Measurements from ENCODE around the gene LRRC75B. TPM values are rescaled to one million over a fixed set of nuclear protein-coding genes. Genes with fewer than 3 reads are reported as not detected.
"Not testable (repeated sequence)": the region's sequence is repeated elsewhere in the genome, so short reads cannot be mapped to it uniquely, and the experiment has no call there.

Gene LRRC75B
- total and polyA plus RNA-seq, 2 donors (not counting 3 experiments of a cell fraction or from before 2014, with no cell fraction given) = 8.9 to 15.0 TPM

DNA sequence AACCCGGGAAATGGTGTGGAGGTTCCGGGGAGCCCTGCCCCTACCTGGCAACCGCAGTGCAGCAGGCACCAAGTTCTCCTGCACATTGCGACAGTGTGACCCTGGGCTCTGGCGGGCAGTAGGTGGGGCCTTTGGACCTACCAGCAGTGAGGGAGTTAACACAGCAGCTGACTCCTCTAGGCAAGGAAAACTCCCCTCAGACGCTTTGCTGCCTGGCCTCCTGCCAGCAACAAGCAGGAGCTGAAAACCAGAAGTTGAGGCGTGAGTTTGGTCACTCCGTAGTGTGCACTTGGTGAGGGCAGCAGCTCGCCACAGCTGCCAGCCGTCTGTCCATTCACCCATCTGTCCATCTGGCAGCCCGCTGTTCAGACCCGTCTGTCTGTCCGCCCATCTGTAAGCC, 39.8 kb upstream of the LRRC75B start:
- H3K9ac ChIP-seq (replicated peaks; ENCODE audit: extremely low read depth, insufficient read depth, low read length); POLR2A ChIA-PET; H3K27ac ChIP-seq (ENCODE audit: insufficient read depth, low read depth, low read length); H3K36me3 ChIP-seq (ENCODE audit: control insufficient read depth in 2 of 2, extremely low read depth in 1 of 2, insufficient read depth in 2 of 2, low read length in 2 of 2); H3K4me3 ChIP-seq (replicated peaks in 1 of 3; ENCODE audit: insufficient read depth in 1 of 3, low read depth in 1 of 3, low read length in 3 of 3); BruUV-seq (replicated peaks); H4K20me1 ChIP-seq (replicated peaks; ENCODE audit: control insufficient read depth, extremely low read depth, insufficient read depth, low read length); H3K4me1 ChIP-seq (ENCODE audit: control insufficient read depth, extremely low read depth, insufficient read depth, low read length); H3K79me2 ChIP-seq (ENCODE audit: control insufficient read depth, insufficient read depth, low read length); CTCF ChIA-PET; dilution Hi-C loops (cut with MboI; ENCODE audit: extremely low pct_ligation_motif_present, low sequenced_read_pairs); intact Hi-C loops (cut with micrococcal nuclease); H2AFZ ChIP-seq (ENCODE audit: low read depth, low read length); H3K9me3 ChIP-seq (replicated peaks; ENCODE audit: control insufficient read depth, insufficient read depth, low read length); H3K9me1 ChIP-seq (replicated peaks; ENCODE audit: control insufficient read depth, extremely low read depth, insufficient read depth, low read length); H3K27me3 ChIP-seq (ENCODE audit: control insufficient read depth in 2 of 2, insufficient read depth in 2 of 2, low read length in 2 of 2); H3K4me2 ChIP-seq (ENCODE audit: insufficient read depth, low read length): not testable (repeated sequence)
- FAIRE-seq = peak; percentile 28
- DNase-seq (ENCODE audit: low read depth, low spot score) = peak; percentile 9

DNA sequence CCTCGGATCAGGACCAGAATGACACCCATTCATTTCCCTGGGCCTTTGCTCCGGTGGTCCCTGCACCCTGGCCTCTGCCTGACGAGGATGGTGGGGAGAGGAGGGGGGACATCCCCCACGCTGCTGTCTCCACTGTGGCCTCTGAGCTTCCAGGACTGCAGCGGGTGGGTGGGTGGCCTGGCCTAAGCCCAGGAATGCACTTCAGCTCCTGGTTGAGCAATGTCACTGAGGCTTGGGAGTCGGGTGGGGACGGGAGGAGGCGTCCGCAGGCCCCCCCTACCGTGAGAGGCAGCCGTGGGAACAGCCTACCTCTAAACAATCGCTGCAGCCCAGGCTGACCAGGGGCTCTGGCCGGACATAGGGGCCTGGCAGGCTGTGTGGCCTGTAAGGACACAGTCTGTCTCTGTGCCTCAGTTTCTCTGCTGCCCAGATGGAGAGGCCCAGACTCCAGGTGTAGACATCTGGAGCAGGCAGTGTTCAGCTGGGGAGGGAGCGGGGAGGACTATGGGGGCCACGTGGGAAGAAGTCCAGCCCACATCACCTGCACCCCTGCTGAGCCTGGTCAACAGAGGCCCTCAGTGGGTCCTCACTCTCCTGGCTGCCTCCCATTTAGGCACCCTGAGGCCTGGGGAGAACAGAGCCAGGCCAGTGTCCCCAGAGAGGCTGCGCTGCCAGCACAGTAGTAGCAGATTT, 38.7 kb upstream of the LRRC75B start:
- H3K9me1 ChIP-seq (replicated peaks; ENCODE audit: control insufficient read depth, extremely low read depth, insufficient read depth, low read length); H3K79me2 ChIP-seq (ENCODE audit: control insufficient read depth, insufficient read depth, low read length); H2AFZ ChIP-seq (ENCODE audit: low read depth, low read length); DNase-seq (ENCODE audit: low read depth, low spot score); BruUV-seq (replicated peaks); CTCF ChIA-PET; intact Hi-C loops (cut with micrococcal nuclease); H3K27ac ChIP-seq (ENCODE audit: insufficient read depth, low read depth, low read length); H3K9me3 ChIP-seq (replicated peaks; ENCODE audit: control insufficient read depth, insufficient read depth, low read length); dilution Hi-C loops (cut with MboI; ENCODE audit: extremely low pct_ligation_motif_present, low sequenced_read_pairs); POLR2A ChIA-PET; H3K9ac ChIP-seq (replicated peaks; ENCODE audit: extremely low read depth, insufficient read depth, low read length); H3K4me2 ChIP-seq (ENCODE audit: insufficient read depth, low read length); FAIRE-seq; H3K36me3 ChIP-seq (ENCODE audit: control insufficient read depth in 2 of 2, extremely low read depth in 1 of 2, insufficient read depth in 2 of 2, low read length in 2 of 2); H4K20me1 ChIP-seq (replicated peaks; ENCODE audit: control insufficient read depth, extremely low read depth, insufficient read depth, low read length); H3K27me3 ChIP-seq (ENCODE audit: control insufficient read depth in 2 of 2, insufficient read depth in 2 of 2, low read length in 2 of 2); H3K4me3 ChIP-seq (replicated peaks in 1 of 3; ENCODE audit: insufficient read depth in 1 of 3, low read depth in 1 of 3, low read length in 3 of 3); H3K4me1 ChIP-seq (ENCODE audit: control insufficient read depth, extremely low read depth, insufficient read depth, low read length): not testable (repeated sequence)

DNA sequence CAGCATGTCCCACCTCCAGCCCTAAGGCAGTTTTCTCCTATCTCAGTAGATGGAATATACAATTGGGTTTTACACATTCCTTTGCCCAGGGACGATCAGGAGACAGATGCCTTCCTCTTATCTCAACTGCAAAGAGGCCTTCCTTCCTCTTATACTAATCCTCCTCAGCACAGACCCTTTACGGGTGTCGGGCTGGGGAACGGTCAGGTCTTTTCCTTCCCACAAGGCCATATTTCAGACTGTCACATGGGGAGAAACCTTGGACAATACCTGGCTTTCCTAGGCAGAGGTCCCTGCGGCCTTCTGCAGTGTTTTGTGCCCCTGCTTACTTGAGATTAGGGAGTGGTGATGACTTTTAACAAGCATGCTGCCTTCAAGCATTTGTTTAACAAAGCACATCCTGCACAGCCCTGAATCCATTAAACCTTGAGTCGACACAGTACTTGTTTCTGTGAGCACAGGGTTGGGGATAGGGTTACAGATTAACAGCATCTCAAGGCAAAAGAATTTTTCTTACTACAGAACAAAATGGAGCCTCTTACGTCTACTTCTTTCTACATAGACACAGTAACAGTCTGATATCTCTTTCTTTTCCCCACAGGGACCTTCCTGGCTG, 38.0 kb upstream of the LRRC75B start:
- DNase-seq (ENCODE audit: low read depth, low spot score); H3K79me2 ChIP-seq (ENCODE audit: control insufficient read depth, insufficient read depth, low read length); H3K9me1 ChIP-seq (replicated peaks; ENCODE audit: control insufficient read depth, extremely low read depth, insufficient read depth, low read length); H2AFZ ChIP-seq (ENCODE audit: low read depth, low read length); H3K4me3 ChIP-seq (replicated peaks in 1 of 3; ENCODE audit: insufficient read depth in 1 of 3, low read depth in 1 of 3, low read length in 3 of 3); intact Hi-C loops (cut with micrococcal nuclease); CTCF ChIA-PET; H3K27ac ChIP-seq (ENCODE audit: insufficient read depth, low read depth, low read length); H3K9ac ChIP-seq (replicated peaks; ENCODE audit: extremely low read depth, insufficient read depth, low read length); H3K4me2 ChIP-seq (ENCODE audit: insufficient read depth, low read length); FAIRE-seq; BruUV-seq (replicated peaks); H3K27me3 ChIP-seq (ENCODE audit: control insufficient read depth in 2 of 2, insufficient read depth in 2 of 2, low read length in 2 of 2); H3K9me3 ChIP-seq (replicated peaks; ENCODE audit: control insufficient read depth, insufficient read depth, low read length); H3K4me1 ChIP-seq (ENCODE audit: control insufficient read depth, extremely low read depth, insufficient read depth, low read length); H4K20me1 ChIP-seq (replicated peaks; ENCODE audit: control insufficient read depth, extremely low read depth, insufficient read depth, low read length); POLR2A ChIA-PET; dilution Hi-C loops (cut with MboI; ENCODE audit: extremely low pct_ligation_motif_present, low sequenced_read_pairs); H3K36me3 ChIP-seq (ENCODE audit: control insufficient read depth in 2 of 2, extremely low read depth in 1 of 2, insufficient read depth in 2 of 2, low read length in 2 of 2): not testable (repeated sequence)
